KMS-11 (cell line): ENCODE measurements around the gene TXNL4B.

Experiments used
- H2AFZ ChIP-seq: fragments of 200-600 bp; sonication (generic); 2 replicates; pipeline ENCODE4 v1.6.1; 2016; ENCODE audit warnings: antibody characterized with exemption, mixed run types, low read depth
- H3K27ac ChIP-seq: fragments of 200-600 bp; sonication (generic); 2 replicates; pipeline ENCODE4 v1.6.1; 2016; ENCODE audit warnings: mild to moderate bottlenecking, mixed run types
- H3K27me3 ChIP-seq: fragments of 200-600 bp; sonication (generic); 2 replicates; pipeline ENCODE4 v1.6.1; 2017; ENCODE audit warnings: mild to moderate bottlenecking, low read depth, mixed run types, moderate library complexity; ENCODE audit not compliant: insufficient read depth
- H3K36me3 ChIP-seq: fragments of 200-600 bp; sonication (generic); 2 replicates; pipeline ENCODE4 v1.6.1; 2017; ENCODE audit warnings: mild to moderate bottlenecking, mixed run types; ENCODE audit not compliant: insufficient read depth
- H3K4me1 ChIP-seq: fragments of 200-600 bp; sonication (generic); 2 replicates; pipeline ENCODE4 v1.6.1; 2016; ENCODE audit warnings: mild to moderate bottlenecking, low read depth, mixed run types; ENCODE audit not compliant: poor library complexity, severe bottlenecking
- H3K4me2 ChIP-seq: fragments of 200-600 bp; sonication (generic); 2 replicates; pipeline ENCODE4 v1.7.0; 2016; ENCODE audit warnings: mild to moderate bottlenecking, mixed run types
- H3K4me3 ChIP-seq: fragments of 200-600 bp; sonication (generic); IDR thresholded peaks from 2 replicates; pipeline ENCODE4 v1.6.1; 2017; ENCODE audit warnings: low read depth, low read length, mixed read lengths; ENCODE audit not compliant: insufficient read depth
- H3K79me2 ChIP-seq: fragments of 200-600 bp; sonication (generic); 2 replicates; pipeline ENCODE4 v1.6.1; 2016; ENCODE audit warnings: low read depth, mixed run types; ENCODE audit not compliant: insufficient read depth
- H3K9ac ChIP-seq: fragments of 200-600 bp; sonication (generic); 2 replicates; pipeline ENCODE4 v1.6.1; 2016; ENCODE audit warnings: mild to moderate bottlenecking, mixed run types
- H4K20me1 ChIP-seq: fragments of 200-600 bp; sonication (generic); 2 replicates; pipeline ENCODE4 v1.6.1; 2016; ENCODE audit warnings: mild to moderate bottlenecking, mixed run types; ENCODE audit not compliant: insufficient read depth
- CTCF ChIP-seq: fragments of 200-600 bp; sonication (generic); conservative IDR thresholded peaks from 2 replicates; pipeline ENCODE4 v1.6.1; 2017; ENCODE audit warnings: low read depth, mild to moderate bottlenecking, antibody characterized with exemption, low read length, moderate library complexity, mixed read lengths

Gene TXNL4B

GRCh38 chr16:72129976-72130656, 36.7 kb upstream of the TXNL4B start:
- no peak overlapping the region for H3K9ac ChIP-seq
- no peaks in the 10 kb centered on the region for H3K79me2 ChIP-seq
- H2AFZ ChIP-seq: no peak overlapping the region
- no peaks in the 10 kb centered on the region for H3K27me3 ChIP-seq
- peaks cover under 1% of the 10 kb centered on the region for H3K4me1 ChIP-seq
- no peak overlapping the region for H3K27ac ChIP-seq
- no peaks in the 10 kb centered on the region for H3K36me3 ChIP-seq
- TF ChIP-seq CTCF: no peak
- no peaks in the 10 kb centered on the region for H4K20me1 ChIP-seq
- H3K4me3 ChIP-seq: no peak overlapping the region
- H3K4me2 ChIP-seq: no peak overlapping the region

- no peak for TF ChIP-seq CTCF
- Histone ChIP-seq H3K36me3 (no peaks in the 10 kb centered on the region), H3K79me2 (no peaks in the 10 kb centered on the region), H3K4me1 (peaks cover 8% of the 10 kb centered on the region), H3K9ac (no peak overlapping the region), H3K27me3 (no peaks in the 10 kb centered on the region), H3K4me3 (no peak overlapping the region), H4K20me1 (no peaks in the 10 kb centered on the region), H3K4me2 (no peak overlapping the region), H2AFZ (no peak overlapping the region), H3K27ac (no peak overlapping the region)
Observed at GRCh38 chr16:72128701-72129100, 35.3 kb upstream of the TXNL4B start.

- H4K20me1 ChIP-seq: no peaks in the 10 kb centered on the region
- H3K4me3 ChIP-seq: no peak overlapping the region
- H3K27ac ChIP-seq: no peak overlapping the region
- peaks cover 8% of the 10 kb centered on the region for H3K4me1 ChIP-seq
- no peaks in the 10 kb centered on the region for H3K36me3 ChIP-seq
- no peak overlapping the region for H3K9ac ChIP-seq
- H3K4me2 ChIP-seq: no peak overlapping the region
- no peaks in the 10 kb centered on the region for H3K79me2 ChIP-seq
- no peak overlapping the region for H2AFZ ChIP-seq
- H3K27me3 ChIP-seq: no peaks in the 10 kb centered on the region
- TF ChIP-seq CTCF: no peak
Observed at GRCh38 chr16:72126429-72126765, 33.0 kb upstream of the TXNL4B start.

GRCh38 chr16:72125635-72126428, 32.4 kb upstream of the TXNL4B start:
- Histone ChIP-seq H3K36me3 (no peaks in the 10 kb centered on the region), H3K27ac (no peak overlapping the region), H4K20me1 (no peaks in the 10 kb centered on the region), H3K4me3 (no peak overlapping the region), H2AFZ (no peak overlapping the region), H3K79me2 (no peaks in the 10 kb centered on the region), H3K4me1 (peaks cover 8% of the 10 kb centered on the region), H3K9ac (no peak overlapping the region), H3K4me2 (no peak overlapping the region), H3K27me3 (no peaks in the 10 kb centered on the region)
- no peak for TF ChIP-seq CTCF
